Neural progenitor cell (in vitro differentiated cells): ENCODE data around the gene USP13.

Experiments
- CTCF ChIP-seq: fragments of 200-600 bp; sonication (generic); IDR thresholded peaks from 2 replicates; pipeline ENCODE4 v1.5.1; 2017; ENCODE audit warnings: antibody characterized with exemption, mild to moderate bottlenecking
- EZH2 ChIP-seq: fragments of 200-600 bp; sonication (generic); IDR thresholded peaks from 2 replicates; pipeline ENCODE4 v1.6.1; 2017; ENCODE audit warnings: antibody characterized with exemption, mild to moderate bottlenecking, moderate library complexity
- EZH2phosphoT487 ChIP-seq: fragments of 200-600 bp; sonication (generic); IDR thresholded peaks from 2 replicates; pipeline ENCODE4 v1.6.1; 2017; ENCODE audit warnings: antibody characterized with exemption

- TF ChIP-seq EZH2: no peak
- no peak for TF ChIP-seq CTCF
- TF ChIP-seq EZH2phosphoT487: no peak
Observed at GRCh38 chr3:179771797-179772196, 119.0 kb downstream of the USP13 start.
